Loucy (cell line): ENCODE results near the gene PEX5L.

Source experiments
- H2AFZ ChIP-seq: fragments of 200-600 bp; sonication (generic); 2 replicates; pipeline ENCODE4 v1.6.0; 2016; ENCODE audit warnings: antibody characterized with exemption, mild to moderate bottlenecking, low read length, moderate library complexity
- H3F3A ChIP-seq: fragments of 200-600 bp; 2 replicates; pipeline ENCODE4 v1.6.0; 2016; ENCODE audit warnings: antibody characterized with exemption, low read depth, mild to moderate bottlenecking
- H3K27me3 ChIP-seq: fragments of 200-600 bp; sonication (generic); 2 replicates; pipeline ENCODE4 v1.6.1; 2014; ENCODE audit warnings: low read length, mild to moderate bottlenecking; ENCODE audit not compliant: insufficient read depth, poor library complexity, severe bottlenecking
- H3K36me3 ChIP-seq: fragments of 200-600 bp; sonication (generic); 2 replicates; pipeline ENCODE4 v1.6.1; 2016; ENCODE audit warnings: low read length; ENCODE audit not compliant: insufficient read depth
- H3K4me1 ChIP-seq: fragments of 200-600 bp; sonication (generic); 2 replicates; pipeline ENCODE4 v1.5.1; 2014; ENCODE audit warnings: low read length, mild to moderate bottlenecking; ENCODE audit not compliant: insufficient read depth, poor library complexity, severe bottlenecking
- H3K4me2 ChIP-seq: fragments of 200-600 bp; sonication (generic); 2 replicates; pipeline ENCODE4 v1.6.0; 2014; ENCODE audit warnings: antibody characterized with exemption, low read length, low read depth, mild to moderate bottlenecking; ENCODE audit not compliant: poor library complexity, severe bottlenecking
- H3K4me3 ChIP-seq: fragments of 200-600 bp; sonication (generic); 2 replicates; pipeline ENCODE4 v1.5.1; 2014; ENCODE audit warnings: low read length, mild to moderate bottlenecking, mixed read lengths; ENCODE audit not compliant: poor library complexity, severe bottlenecking
- H3K79me2 ChIP-seq: fragments of 200-600 bp; sonication (generic); 2 replicates; pipeline ENCODE4 v1.6.1; 2014; ENCODE audit warnings: low read length; ENCODE audit not compliant: insufficient read depth
- H3K9ac ChIP-seq: fragments of 200-600 bp; sonication (generic); 2 replicates; pipeline ENCODE4 v1.6.0; 2014; ENCODE audit warnings: mild to moderate bottlenecking, low read depth, low read length, moderate library complexity; ENCODE audit not compliant: poor library complexity, severe bottlenecking
- H3K9me2 ChIP-seq: fragments of 200-600 bp; sonication (generic); replicated peaks from 2 replicates; pipeline ENCODE4 v1.6.1; 2016; ENCODE audit warnings: low read depth, low read length, mixed read lengths
- H3K9me3 ChIP-seq: fragments of 200-600 bp; sonication (generic); 2 replicates; pipeline ENCODE4 v1.6.1; 2014; ENCODE audit warnings: mild to moderate bottlenecking, antibody characterized with exemption, low read length, low read depth; ENCODE audit not compliant: insufficient read depth
- H4K20me1 ChIP-seq: fragments of 200-600 bp; sonication (generic); 2 replicates; pipeline ENCODE4 v1.6.0; 2014; ENCODE audit warnings: antibody characterized with exemption, low read length, mild to moderate bottlenecking; ENCODE audit not compliant: insufficient read depth, poor library complexity, severe bottlenecking
- EZH2phosphoT487 ChIP-seq: fragments of 200-600 bp; IDR thresholded peaks from 2 replicates; pipeline ENCODE4 v1.6.1; 2018; ENCODE audit warnings: antibody characterized with exemption, mild to moderate bottlenecking, moderate library complexity, borderline replicate concordance
- TF ChIP-seq, protein P1 (sequence below): fragments of 200-600 bp; sonication (generic); conservative IDR thresholded peaks from 2 replicates; pipeline ENCODE4 v1.5.1; 2014; ENCODE audit warnings: mild to moderate bottlenecking, antibody characterized with exemption, low read length

PEX5L gene

DNA sequence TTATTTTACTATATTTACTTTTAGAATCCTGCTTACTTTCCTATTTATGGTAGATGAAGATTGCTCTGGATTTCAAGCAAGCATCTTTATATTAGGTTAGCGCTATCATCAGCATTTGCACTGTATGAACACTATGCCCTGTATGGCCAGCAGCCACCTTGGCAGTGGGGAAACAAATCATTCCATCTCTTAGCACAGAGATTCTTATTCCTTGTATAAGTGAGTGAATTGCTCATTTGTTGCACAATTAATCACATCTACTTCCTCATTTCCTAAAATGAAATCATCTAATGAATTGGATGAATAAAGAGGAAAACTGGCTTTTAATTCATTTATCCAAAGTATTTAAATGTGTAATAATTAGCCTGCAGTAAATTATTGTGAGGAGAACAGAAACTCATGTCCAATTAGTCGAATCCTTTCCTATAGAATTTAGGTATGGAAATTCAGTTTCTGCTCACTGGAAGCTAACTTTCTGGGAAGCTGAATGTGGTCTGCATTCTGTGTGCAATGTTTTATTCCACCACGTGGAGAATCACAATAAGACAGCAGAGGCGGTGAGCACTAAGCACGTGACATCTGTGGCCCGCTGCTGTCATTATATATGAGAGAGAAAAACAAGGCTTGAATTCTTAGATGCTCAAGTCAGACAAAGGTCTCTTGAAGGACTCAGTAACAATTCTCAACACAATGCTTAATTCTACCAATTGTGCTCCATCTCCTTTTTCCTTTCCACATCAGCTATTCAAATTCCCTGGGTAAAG lies 93.4 kb downstream of the PEX5L start:
- Histone ChIP-seq H3K9me3 (no peaks in the 10 kb centered on the region), H3K36me3 (no peaks in the 10 kb centered on the region), H3K4me3 (no peak overlapping the region), H3K4me2 (no peak overlapping the region), H2AFZ (no peak overlapping the region), H3F3A (no peaks in the 10 kb centered on the region), H4K20me1 (no peaks in the 10 kb centered on the region), H3K4me1 (peaks cover 12% of the 10 kb centered on the region), H3K27me3 (no peaks in the 10 kb centered on the region), H3K9ac (no peak overlapping the region), H3K9me2 (no peaks in the 10 kb centered on the region), H3K79me2 (no peaks in the 10 kb centered on the region)
- no peak for TF ChIP-seq EZH2phosphoT487
- TF ChIP-seq, protein P1, sequence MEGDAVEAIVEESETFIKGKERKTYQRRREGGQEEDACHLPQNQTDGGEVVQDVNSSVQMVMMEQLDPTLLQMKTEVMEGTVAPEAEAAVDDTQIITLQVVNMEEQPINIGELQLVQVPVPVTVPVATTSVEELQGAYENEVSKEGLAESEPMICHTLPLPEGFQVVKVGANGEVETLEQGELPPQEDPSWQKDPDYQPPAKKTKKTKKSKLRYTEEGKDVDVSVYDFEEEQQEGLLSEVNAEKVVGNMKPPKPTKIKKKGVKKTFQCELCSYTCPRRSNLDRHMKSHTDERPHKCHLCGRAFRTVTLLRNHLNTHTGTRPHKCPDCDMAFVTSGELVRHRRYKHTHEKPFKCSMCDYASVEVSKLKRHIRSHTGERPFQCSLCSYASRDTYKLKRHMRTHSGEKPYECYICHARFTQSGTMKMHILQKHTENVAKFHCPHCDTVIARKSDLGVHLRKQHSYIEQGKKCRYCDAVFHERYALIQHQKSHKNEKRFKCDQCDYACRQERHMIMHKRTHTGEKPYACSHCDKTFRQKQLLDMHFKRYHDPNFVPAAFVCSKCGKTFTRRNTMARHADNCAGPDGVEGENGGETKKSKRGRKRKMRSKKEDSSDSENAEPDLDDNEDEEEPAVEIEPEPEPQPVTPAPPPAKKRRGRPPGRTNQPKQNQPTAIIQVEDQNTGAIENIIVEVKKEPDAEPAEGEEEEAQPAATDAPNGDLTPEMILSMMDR, result no peak

DNA sequence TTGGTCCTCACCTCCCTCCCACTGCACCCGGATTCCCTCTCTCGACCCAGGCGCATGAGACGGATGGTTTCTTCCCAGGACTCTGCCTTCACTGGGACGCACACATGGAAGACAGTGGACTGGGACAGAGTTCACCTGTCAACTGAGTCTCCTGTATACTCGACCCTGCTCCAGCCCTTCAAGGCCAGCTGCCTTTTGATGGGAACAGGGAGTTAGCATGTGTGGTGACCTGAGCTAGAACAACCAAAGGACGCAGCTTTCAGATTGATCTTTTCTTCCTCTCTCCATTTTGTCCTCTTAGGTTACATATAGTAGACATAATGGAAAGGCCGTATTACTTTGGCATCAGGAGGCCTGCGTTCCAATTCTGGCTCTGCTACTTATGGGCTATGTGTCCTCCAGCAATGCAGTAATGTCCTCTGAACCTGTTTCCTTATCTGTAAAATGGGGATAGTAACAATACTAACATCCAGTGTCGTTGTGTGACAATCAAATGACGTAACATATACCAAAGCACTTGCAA lies 94.1 kb downstream of the PEX5L start:
- Histone ChIP-seq H2AFZ (no peak overlapping the region), H3K9ac (no peak overlapping the region), H3K9me2 (no peaks in the 10 kb centered on the region), H3K79me2 (no peaks in the 10 kb centered on the region), H3K4me2 (no peak overlapping the region), H3K36me3 (no peaks in the 10 kb centered on the region), H4K20me1 (no peaks in the 10 kb centered on the region), H3K4me1 (peaks cover 12% of the 10 kb centered on the region), H3K4me3 (no peak overlapping the region), H3K9me3 (no peaks in the 10 kb centered on the region), H3K27me3 (no peaks in the 10 kb centered on the region), H3F3A (no peaks in the 10 kb centered on the region)
- TF ChIP-seq, protein P1, result no peak
- TF ChIP-seq EZH2phosphoT487, result no peak

DNA sequence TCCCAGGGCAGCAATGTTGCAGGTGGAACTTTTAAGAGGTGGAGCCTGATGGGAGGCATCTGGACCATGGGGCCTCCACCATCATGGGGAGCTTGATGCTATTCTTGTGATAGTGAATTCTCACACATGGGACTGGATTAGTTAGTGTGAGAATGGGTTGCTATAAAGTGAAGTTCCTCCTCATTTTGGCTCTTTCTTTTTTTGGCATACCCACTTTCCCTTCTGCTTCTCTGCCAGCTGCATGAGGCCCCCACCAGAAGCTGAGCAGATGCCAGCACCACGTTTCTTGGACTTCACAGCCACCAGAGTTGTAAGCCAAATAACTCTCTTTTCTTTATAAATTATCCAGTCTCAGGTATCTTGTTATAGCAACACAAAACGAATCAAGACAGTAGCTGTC lies 101.0 kb downstream of the PEX5L start:
- no peaks in the 10 kb centered on the region for H3K36me3 ChIP-seq
- H3K4me3 ChIP-seq, result no peak overlapping the region
- no peak overlapping the region for H3K4me2 ChIP-seq
- H3K9me2 ChIP-seq, result no peaks in the 10 kb centered on the region
- H3K9me3 ChIP-seq, result 0 out of 2 replicates have a peak, but pooled peaks cover 2% of the 10 kb centered on the region
- H3K9ac ChIP-seq, result no peak overlapping the region
- no peaks in the 10 kb centered on the region for H3K79me2 ChIP-seq
- H2AFZ ChIP-seq, result no peak overlapping the region
- no peaks in the 10 kb centered on the region for H3K27me3 ChIP-seq
- no peak for TF ChIP-seq EZH2phosphoT487
- TF ChIP-seq, protein P1, result no peak
- H4K20me1 ChIP-seq, result no peaks in the 10 kb centered on the region
- H3F3A ChIP-seq, result no peaks in the 10 kb centered on the region
- peaks cover 15% of the 10 kb centered on the region for H3K4me1 ChIP-seq
